Fibroblast of gingiva (primary cell): ENCODE results near the gene SORCS1.

Source experiments
- DNase-seq: peaks from one replicate; pipeline ENCODE4 v3.0.0-alpha.2; 2011; ENCODE audit warnings: low read depth

The SORCS1 gene

GRCh38 chr10:106991091-106991490 is 173.4 kb downstream of the SORCS1 start:
- no peak for DNase-seq

GRCh38 chr10:106987362-106987761 is 177.1 kb downstream of the SORCS1 start:
- no peak for DNase-seq

GRCh38 chr10:106982268-106982667 is 182.2 kb downstream of the SORCS1 start:
- no peak for DNase-seq

GRCh38 chr10:106981452-106982075 is 182.9 kb downstream of the SORCS1 start:
- no peak for DNase-seq

GRCh38 chr10:106980495-106981451 is 183.7 kb downstream of the SORCS1 start:
- DNase-seq: no peak

GRCh38 chr10:106978756-106979155 is 185.8 kb downstream of the SORCS1 start:
- no peak for DNase-seq

GRCh38 chr10:106973716-106974115 is 190.8 kb downstream of the SORCS1 start:
- no peak for DNase-seq

GRCh38 chr10:106973288-106973687 is 191.2 kb downstream of the SORCS1 start:
- no peak for DNase-seq

GRCh38 chr10:106972381-106972780 is 192.1 kb downstream of the SORCS1 start:
- no peak for DNase-seq

- no peak for DNase-seq
Observed at GRCh38 chr10:106971411-106971831, 193.1 kb downstream of the SORCS1 start.

- DNase-seq: no peak
Observed at GRCh38 chr10:106967452-106967851, 197.1 kb downstream of the SORCS1 start.

- DNase-seq: no peak
Observed at GRCh38 chr10:106960812-106961211, 203.7 kb downstream of the SORCS1 start.

- DNase-seq: no peak
Observed at GRCh38 chr10:106959521-106959920, 205.0 kb downstream of the SORCS1 start.

- DNase-seq: no peak
Observed at GRCh38 chr10:106958589-106959361, 205.7 kb downstream of the SORCS1 start.

GRCh38 chr10:106957823-106958588 is 206.5 kb downstream of the SORCS1 start:
- no peak for DNase-seq

GRCh38 chr10:106956216-106956915 is 208.1 kb downstream of the SORCS1 start:
- DNase-seq: no peak

GRCh38 chr10:106955133-106955532 is 209.4 kb downstream of the SORCS1 start:
- DNase-seq: no peak

- no peak for DNase-seq
Observed at GRCh38 chr10:106952033-106952432, 212.5 kb downstream of the SORCS1 start.

GRCh38 chr10:106949680-106950478 is 214.6 kb downstream of the SORCS1 start:
- no peak for DNase-seq

GRCh38 chr10:106947643-106948042 is 216.9 kb downstream of the SORCS1 start:
- no peak for DNase-seq
